Measurements from ENCODE around the gene CEMP1. TPM values are rescaled to one million over a fixed set of nuclear protein-coding genes. Genes with fewer than 3 reads are reported as not detected.

Gene CEMP1
- total RNA-seq, 2 experiments from 2014 or later, result 1.0 to 1.8 TPM

GRCh38 chr16:2497695-2498484 is 33.3 kb downstream of the CEMP1 start:
- intact Hi-C loops (cut with DNase I, micrococcal nuclease), result no loop called here
- H3K27ac Mint-ChIP-seq, result no peak overlapping the region
- TF ChIP-seq CTCF (IDR thresholded peaks at IDR 0.05), result no peak
- no peak for ATAC-seq (ENCODE audit: poor library complexity)
- no peak for DNase-seq
- Histone ChIP-seq H3K4me3 (ENCODE audit: low read length) (no peak overlapping the region), H3K4me1 (ENCODE audit: insufficient read depth, low read length) (peaks cover 7% of the 10 kb centered on the region), H3K27ac (ENCODE audit: low read depth in 1 of 2, low read length in 2 of 2) (no peak overlapping the region), H3K9me3 (ENCODE audit: control insufficient read depth in 1 of 2, insufficient read depth in 1 of 2, low read length in 2 of 2) (no peaks in the 10 kb centered on the region), H3K36me3 (ENCODE audit: insufficient read depth, low read length) (peaks cover 5% of the 10 kb centered on the region), H3K27me3 (ENCODE audit: control insufficient read depth in 1 of 2, insufficient read depth in 2 of 2, low read length in 2 of 2) (no peaks in the 10 kb centered on the region)
- H3K27me3 Mint-ChIP-seq, result no peaks in the 10 kb centered on the region
- H3K4me1 Mint-ChIP-seq (ENCODE audit: low read depth), result peaks cover 4% of the 10 kb centered on the region
- CTCF ChIA-PET, result no interaction called here
- H3K9me3 Mint-ChIP-seq, result no peaks in the 10 kb centered on the region
- H3K36me3 Mint-ChIP-seq (ENCODE audit: low read depth), result peaks cover 4% of the 10 kb centered on the region
- H3K4me3 Mint-ChIP-seq, result no peak overlapping the region
- POLR2A ChIA-PET, result no interaction called here

- Mint-ChIP-seq H3K27me3 (no peaks in the 10 kb centered on the region), H3K36me3 (ENCODE audit: low read depth) (peaks cover 4% of the 10 kb centered on the region), H3K9me3 (no peaks in the 10 kb centered on the region), H3K27ac (no peak overlapping the region), H3K4me3 (no peak overlapping the region), H3K4me1 (ENCODE audit: low read depth) (peaks cover 4% of the 10 kb centered on the region)
- Histone ChIP-seq H3K9me3 (ENCODE audit: control insufficient read depth in 1 of 2, insufficient read depth in 1 of 2, low read length in 2 of 2) (no peaks in the 10 kb centered on the region), H3K4me3 (ENCODE audit: low read length) (no peak overlapping the region), H3K27me3 (ENCODE audit: control insufficient read depth in 1 of 2, insufficient read depth in 2 of 2, low read length in 2 of 2) (no peaks in the 10 kb centered on the region), H3K27ac (ENCODE audit: low read depth in 1 of 2, low read length in 2 of 2) (no peak overlapping the region), H3K36me3 (ENCODE audit: insufficient read depth, low read length) (peaks cover 5% of the 10 kb centered on the region), H3K4me1 (ENCODE audit: insufficient read depth, low read length) (peaks cover 7% of the 10 kb centered on the region)
- ATAC-seq (ENCODE audit: poor library complexity) (no peak), DNase-seq (peak in 1 of 14 experiments; percentile 18)
- ChIA-PET POLR2A (no interaction called here), CTCF (no interaction called here)
- TF ChIP-seq CTCF (IDR thresholded peaks at IDR 0.05), result no peak
- intact Hi-C loops (cut with DNase I, micrococcal nuclease), result no loop called here
These were observed 34.0 kb downstream of the CEMP1 start for GRCh38 chr16:2497116-2497630.

GRCh38 chr16:2496223-2497115 is 34.7 kb downstream of the CEMP1 start:
- CTCF ChIA-PET, result no interaction called here

More at GRCh38 chr16:2496223-2497115, 34.7 kb downstream of the CEMP1 start:
- no peak for TF ChIP-seq CTCF (IDR thresholded peaks at IDR 0.05)
- Histone ChIP-seq H3K9me3 (ENCODE audit: control insufficient read depth in 1 of 2, insufficient read depth in 1 of 2, low read length in 2 of 2) (no peaks in the 10 kb centered on the region), H3K36me3 (ENCODE audit: insufficient read depth, low read length) (peaks cover 5% of the 10 kb centered on the region), H3K27me3 (ENCODE audit: control insufficient read depth in 1 of 2, insufficient read depth in 2 of 2, low read length in 2 of 2) (no peaks in the 10 kb centered on the region), H3K4me1 (ENCODE audit: insufficient read depth, low read length) (peaks cover 7% of the 10 kb centered on the region), H3K4me3 (ENCODE audit: low read length) (no peak overlapping the region), H3K27ac (ENCODE audit: low read depth in 1 of 2, low read length in 2 of 2) (no peak overlapping the region)
- H3K27ac Mint-ChIP-seq, result no peak overlapping the region
- no peak overlapping the region for H3K4me3 Mint-ChIP-seq
- POLR2A ChIA-PET, result no interaction called here
- DNase-seq (peak in 1 of 14 experiments; percentile 17), ATAC-seq (ENCODE audit: poor library complexity) (no peak)
- H3K36me3 Mint-ChIP-seq (ENCODE audit: low read depth), result peaks cover 4% of the 10 kb centered on the region
- H3K9me3 Mint-ChIP-seq, result no peaks in the 10 kb centered on the region
- intact Hi-C loops (cut with DNase I, micrococcal nuclease), result no loop called here
- H3K4me1 Mint-ChIP-seq (ENCODE audit: low read depth), result peaks cover 4% of the 10 kb centered on the region
- no peaks in the 10 kb centered on the region for H3K27me3 Mint-ChIP-seq
